Hematopoietic multipotent progenitor cell treated with erythropoietin and hydrocortisone succinate and interleukin-3 and kit ligand, for 4 days (in vitro differentiated cells): ENCODE data around the gene IQCH.
A peak's percentile ranks its signal among the peaks of the same experiment; 100 is the strongest.
"Not testable (repeated sequence)": the region's sequence is repeated elsewhere in the genome, so short reads cannot be mapped to it uniquely, and the experiment has no call there.

Experiments used
- DNase-seq: peaks from one replicate; pipeline ENCODE4 v3.0.0-alpha.2; 2015

Gene IQCH

GRCh38 chr15:67399925-67400324 lies 145.3 kb downstream of the IQCH start:
- no peak for DNase-seq

DNA sequence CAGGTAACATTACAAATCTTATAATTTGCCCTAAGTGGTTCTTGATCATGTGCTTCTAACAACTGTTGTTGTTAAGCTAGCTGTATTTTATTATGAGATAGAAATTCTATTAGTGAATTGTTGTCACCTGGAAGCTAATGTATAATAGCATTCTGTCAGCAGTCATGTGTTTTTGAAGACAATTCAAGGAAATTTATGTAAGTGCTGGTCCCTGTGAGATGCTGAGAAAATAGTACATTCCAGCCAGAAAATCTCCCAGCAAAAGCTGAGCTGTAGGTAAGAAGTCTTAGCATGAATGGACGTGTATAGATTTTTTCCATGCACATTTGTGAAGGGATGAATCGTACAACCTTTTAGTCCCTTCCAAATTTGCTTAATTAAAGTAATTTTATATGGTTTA lies 146.3 kb downstream of the IQCH start:
- no peak for DNase-seq

GRCh38 chr15:67401336-67401735 lies 146.8 kb downstream of the IQCH start:
- DNase-seq = no peak

DNA sequence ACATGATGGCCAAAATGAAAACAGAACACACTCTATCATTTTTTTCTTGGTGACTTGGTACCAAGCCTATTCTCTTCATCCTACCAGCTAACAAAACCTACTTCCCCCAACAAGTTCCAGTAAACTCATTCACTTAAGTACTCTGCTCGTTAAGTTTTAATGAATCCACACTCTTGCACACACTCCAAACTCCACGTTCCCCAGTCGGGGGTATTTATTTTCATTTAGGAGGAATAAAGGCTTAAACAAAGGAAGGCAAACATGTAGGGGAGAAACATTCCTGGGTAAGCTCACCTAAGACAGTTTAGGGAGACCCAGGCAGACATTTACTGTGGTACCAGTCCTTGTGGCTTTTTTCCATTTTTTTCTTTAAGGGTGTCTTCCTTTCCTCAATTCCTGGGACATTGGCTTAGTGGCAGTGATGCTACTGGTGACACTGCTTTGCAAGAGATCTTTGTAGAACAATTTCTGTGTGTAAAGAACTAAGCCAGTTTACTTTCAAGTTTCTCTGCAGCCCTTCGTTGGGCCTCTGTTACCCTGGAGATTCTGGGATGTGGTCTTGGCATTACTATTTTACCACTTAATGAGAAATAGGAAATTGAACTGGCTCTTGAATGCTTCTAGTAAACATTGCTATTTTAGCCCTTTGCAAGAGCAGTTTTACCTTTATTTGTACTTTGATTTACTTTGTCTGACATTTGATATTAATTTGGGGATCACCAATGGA lies 149.0 kb downstream of the IQCH start:
- no peak for DNase-seq

- no peak for DNase-seq
Observed at GRCh38 chr15:67405208-67406191, 150.9 kb downstream of the IQCH start.

GRCh38 chr15:67406257-67406861 lies 151.8 kb downstream of the IQCH start:
- DNase-seq = peak; percentile 47

DNA sequence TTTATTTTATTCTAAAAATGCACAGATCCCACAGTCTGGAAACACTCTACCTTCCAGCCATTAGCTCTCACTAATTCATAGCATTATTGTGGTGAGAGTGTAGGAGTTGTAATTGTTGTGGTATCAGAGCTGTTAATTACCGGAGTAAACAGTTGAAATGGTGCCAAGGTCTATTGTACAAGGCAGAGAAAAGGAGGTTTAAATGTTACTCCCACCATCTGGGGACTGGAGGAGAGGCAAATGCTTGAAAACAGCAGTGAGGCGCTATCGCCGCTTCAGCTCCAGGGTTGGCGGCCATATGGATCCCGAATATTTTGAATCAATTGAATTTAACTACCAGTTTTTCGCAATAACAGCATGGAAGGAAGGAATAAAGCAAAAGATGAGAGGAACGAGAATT lies 153.2 kb downstream of the IQCH start:
- DNase-seq = no peak

DNA sequence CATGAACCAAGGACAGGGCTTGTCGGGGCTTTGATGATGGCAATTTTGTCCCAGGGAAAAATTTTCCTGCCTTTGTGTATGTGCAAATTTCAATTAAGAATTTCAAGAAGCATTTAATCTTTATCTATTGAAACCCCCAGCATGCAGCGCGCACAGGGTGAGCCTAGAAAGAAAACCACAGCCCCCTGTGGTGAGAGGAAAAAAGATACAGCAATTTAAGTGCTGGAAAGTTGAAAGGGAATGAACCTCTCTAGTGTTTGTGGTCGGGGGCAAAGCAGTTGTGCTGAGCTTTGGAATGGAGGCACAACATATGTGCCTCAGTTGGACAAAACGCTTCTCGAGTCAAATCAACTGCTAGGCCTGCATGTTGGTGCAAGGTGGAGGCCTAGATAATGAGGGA lies 154.6 kb downstream of the IQCH start:
- DNase-seq = peak; percentile 32

DNA sequence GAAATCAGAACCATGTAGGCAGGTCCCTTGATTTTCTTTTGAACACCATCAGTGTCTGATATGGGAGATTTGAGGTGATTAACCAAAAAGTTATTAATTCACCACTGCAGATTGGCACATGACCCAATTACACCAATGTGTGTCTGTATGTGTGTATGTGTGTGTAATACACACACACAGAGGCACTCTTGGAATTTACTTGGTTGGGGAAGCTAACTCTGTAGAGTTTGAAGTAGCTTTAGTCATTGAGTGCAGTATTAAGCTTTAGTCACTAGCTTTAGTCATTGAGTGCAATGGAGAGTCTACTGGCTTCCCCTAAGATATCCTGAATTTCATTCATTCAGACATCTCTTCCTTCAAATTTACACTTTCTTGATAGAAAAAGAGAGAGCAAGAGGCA lies 156.9 kb downstream of the IQCH start:
- DNase-seq = no peak

GRCh38 chr15:67413770-67414390 lies 159.3 kb downstream of the IQCH start:
- DNase-seq = peak; percentile 45

DNA sequence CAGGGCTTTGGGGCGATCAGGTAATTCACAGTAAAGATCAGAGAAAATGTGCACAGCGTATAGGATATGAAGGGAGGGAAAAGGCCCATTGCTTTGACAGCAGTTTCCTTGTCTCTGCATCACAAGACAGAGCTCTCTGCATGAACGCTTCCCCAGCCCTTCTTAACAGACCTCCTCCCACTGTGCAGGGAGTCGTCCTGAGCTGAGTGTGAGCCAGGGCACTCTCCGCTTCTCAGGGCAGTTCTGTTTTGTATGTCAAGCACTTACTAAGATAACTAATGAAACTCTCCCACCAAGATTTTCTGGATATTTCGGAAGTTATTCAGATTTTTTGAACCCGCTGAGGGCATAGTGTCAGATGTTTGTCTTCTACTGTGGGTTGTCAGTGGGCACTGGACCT lies 160.6 kb downstream of the IQCH start:
- DNase-seq = no peak

DNA sequence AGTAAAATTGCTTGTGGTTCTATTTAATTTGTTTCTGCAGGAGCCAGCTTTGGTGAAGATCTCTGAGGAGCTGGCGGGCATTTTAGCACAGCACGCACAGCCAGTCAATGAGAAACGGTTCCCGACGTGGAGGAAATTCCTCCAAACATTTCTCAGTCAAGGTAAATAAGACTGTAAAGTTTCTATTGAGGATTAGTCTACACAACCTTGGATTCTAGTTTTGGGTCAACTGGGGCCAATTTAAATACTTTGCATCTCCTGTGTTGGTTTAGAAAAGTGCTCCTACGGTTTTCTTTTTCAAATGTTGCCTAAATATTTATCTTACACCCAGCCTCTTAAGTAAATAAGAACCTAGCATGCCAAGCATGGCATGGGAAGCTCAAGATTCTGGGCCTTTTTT lies 162.3 kb downstream of the IQCH start:
- no peak for DNase-seq

GRCh38 chr15:67419705-67420104 lies 165.1 kb downstream of the IQCH start:
- DNase-seq = no peak

DNA sequence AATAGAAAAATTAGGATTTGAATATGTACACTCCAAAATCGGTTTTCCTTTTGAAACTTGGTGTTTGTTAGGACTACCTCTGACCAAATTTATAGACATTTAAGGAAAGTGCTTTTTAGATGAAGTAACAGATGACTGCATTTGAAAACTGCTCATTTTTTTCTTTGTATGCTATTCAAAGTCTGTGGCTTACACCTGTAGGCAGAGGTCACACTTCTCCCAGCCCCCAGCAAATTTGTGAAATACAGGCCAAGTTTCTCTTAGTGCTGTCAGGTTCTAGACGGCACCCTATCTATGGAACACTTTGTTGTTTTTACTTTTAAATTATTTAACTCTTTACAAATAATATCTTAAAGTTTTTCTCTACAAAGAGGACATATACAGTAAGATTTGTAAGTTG lies 165.6 kb downstream of the IQCH start:
- no peak for DNase-seq

GRCh38 chr15:67421105-67421504 lies 166.5 kb downstream of the IQCH start:
- DNase-seq = no peak

- DNase-seq = no peak
Observed at GRCh38 chr15:67422296-67422695, 167.7 kb downstream of the IQCH start.

- peak; percentile 64 for DNase-seq
Observed at GRCh38 chr15:67433495-67434099, 179.0 kb downstream of the IQCH start.

- DNase-seq = not testable (repeated sequence)
Observed at GRCh38 chr15:67436351-67437250, 182.0 kb downstream of the IQCH start.

GRCh38 chr15:67444100-67444499 lies 189.5 kb downstream of the IQCH start:
- DNase-seq = no peak

DNA sequence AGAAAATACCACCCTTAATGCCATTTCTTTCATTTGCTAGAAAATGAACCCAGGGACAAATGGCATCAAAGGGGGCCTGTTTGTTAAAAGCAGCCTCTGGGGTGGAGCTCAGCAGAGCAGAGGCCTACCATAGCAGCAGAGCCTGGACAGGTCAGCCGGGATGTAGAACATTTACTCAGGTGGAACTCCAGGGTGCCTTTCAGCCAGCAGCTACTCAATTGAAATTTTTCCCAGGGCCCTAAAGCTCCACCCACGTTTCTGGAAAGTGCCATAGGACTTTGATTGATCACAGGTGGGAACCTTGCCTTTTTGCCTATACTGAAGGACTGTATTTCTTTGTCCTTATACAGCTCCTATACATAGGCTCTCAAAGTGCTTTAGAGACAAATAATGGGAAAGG lies 191.9 kb downstream of the IQCH start:
- DNase-seq = no peak

GRCh38 chr15:67448372-67448771 lies 193.8 kb downstream of the IQCH start:
- DNase-seq = not testable (repeated sequence)

- DNase-seq = not testable (repeated sequence)
Observed at GRCh38 chr15:67453703-67454102, 199.1 kb downstream of the IQCH start.
